ENCODE data around the gene C2CD5. TPM values are rescaled to one million over a fixed set of nuclear protein-coding genes. Genes with fewer than 3 reads are reported as not detected.

C2CD5 gene
- total and polyA plus RNA-seq, 2 of the 13 experiments (the other 11 are each of a cell fraction or from before 2014, with no cell fraction given) = 12.6 to 14.6 TPM

GRCh38 chr12:22576473-22576872 is 32.1 kb upstream of the C2CD5 start:
- FAIRE-seq = no peak
- CTCF ChIA-PET (ENCODE audit: low intra/inter-chr PET ratio, low total read pairs) = no interaction called here
- 21% methylated on average over 2 of the region's 2 CpGs for WGBS (ENCODE audit: low lambda C conversion rate)

GRCh38 chr12:22576065-22576464 is 31.7 kb upstream of the C2CD5 start:
- H3K27me3 ChIP-seq (ENCODE audit: control insufficient read depth in 1 of 2, insufficient read depth in 2 of 2, low read length in 2 of 2) = no peaks in the 10 kb centered on the region; a peak in 1 of 5 replicates
- FAIRE-seq = no peak
- H2AFZ ChIP-seq (ENCODE audit: low read length) = no peak overlapping the region
- DNase-seq (ENCODE audit: low spot score) = no peak
- ATAC-seq = no peak
- no TSS peak for BruUV-seq (replicated peaks)
- intact Hi-C loops (cut with micrococcal nuclease; ENCODE audit: unreplicated experiment) (no loop called here), in situ Hi-C loops (cut with HindIII; ENCODE audit: extremely low pct_ligation_motif_present, low pct_unique_long_range_greater_than_20kb) (no loop called here)
- ChIA-PET CTCF (ENCODE audit: low intra/inter-chr PET ratio, low total read pairs) (no interaction called here), POLR2A (no interaction called here)
- TF ChIP-seq, protein P1, sequence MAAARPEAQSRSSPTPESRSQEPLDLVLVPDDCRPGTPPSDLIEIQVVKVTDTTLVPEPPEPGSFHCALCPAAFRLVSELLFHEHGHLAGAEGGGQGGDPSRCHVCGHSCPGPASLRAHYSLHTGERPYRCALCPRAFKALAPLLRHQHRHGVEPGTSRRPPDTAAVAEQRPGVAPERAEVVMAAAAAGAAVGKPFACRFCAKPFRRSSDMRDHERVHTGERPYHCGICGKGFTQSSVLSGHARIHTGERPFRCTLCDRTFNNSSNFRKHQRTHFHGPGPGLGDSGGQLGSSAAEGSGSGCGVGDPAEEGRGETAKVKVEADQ (CRISPR knock-in tag; IDR thresholded peaks at IDR 0.05; ENCODE audit: borderline replicate concordance) = no peak
- no peak for TF ChIP-seq ZBTB38 (CRISPR knock-in tag; IDR thresholded peaks at IDR 0.05)
- TF ChIP-seq SATB2 (CRISPR knock-in tag; IDR thresholded peaks at IDR 0.05) = no peak
- TF ChIP-seq ARID3A (IDR thresholded peaks at IDR 0.05; ENCODE audit: low read depth, low read length) = no peak
- TF ChIP-seq NFIC (IDR thresholded peaks at IDR 0.05; ENCODE audit: low read length) = no peak
- TF ChIP-seq, protein P2, sequence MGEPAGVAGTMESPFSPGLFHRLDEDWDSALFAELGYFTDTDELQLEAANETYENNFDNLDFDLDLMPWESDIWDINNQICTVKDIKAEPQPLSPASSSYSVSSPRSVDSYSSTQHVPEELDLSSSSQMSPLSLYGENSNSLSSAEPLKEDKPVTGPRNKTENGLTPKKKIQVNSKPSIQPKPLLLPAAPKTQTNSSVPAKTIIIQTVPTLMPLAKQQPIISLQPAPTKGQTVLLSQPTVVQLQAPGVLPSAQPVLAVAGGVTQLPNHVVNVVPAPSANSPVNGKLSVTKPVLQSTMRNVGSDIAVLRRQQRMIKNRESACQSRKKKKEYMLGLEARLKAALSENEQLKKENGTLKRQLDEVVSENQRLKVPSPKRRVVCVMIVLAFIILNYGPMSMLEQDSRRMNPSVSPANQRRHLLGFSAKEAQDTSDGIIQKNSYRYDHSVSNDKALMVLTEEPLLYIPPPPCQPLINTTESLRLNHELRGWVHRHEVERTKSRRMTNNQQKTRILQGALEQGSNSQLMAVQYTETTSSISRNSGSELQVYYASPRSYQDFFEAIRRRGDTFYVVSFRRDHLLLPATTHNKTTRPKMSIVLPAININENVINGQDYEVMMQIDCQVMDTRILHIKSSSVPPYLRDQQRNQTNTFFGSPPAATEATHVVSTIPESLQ (CRISPR knock-in tag; conservative IDR thresholded peaks at IDR 0.05) = no peak
- H4K20me1 ChIP-seq (ENCODE audit: insufficient read depth, low read length) = no peaks in the 10 kb centered on the region
- no peak overlapping the region for H3K9ac ChIP-seq (ENCODE audit: insufficient read depth, low read depth, low read length)
- H3K4me2 ChIP-seq (ENCODE audit: low read depth, low read length) = no peak overlapping the region
- 2% methylated on average over 1 of the region's 1 CpG for WGBS (ENCODE audit: low lambda C conversion rate)
- no peaks in the 10 kb centered on the region for H3K36me3 ChIP-seq (replicated peaks in 1 of 2; ENCODE audit: control insufficient read depth in 1 of 2, insufficient read depth in 2 of 2, low read length in 2 of 2)
- H3K4me1 ChIP-seq (ENCODE audit: insufficient read depth, low read length) = no peaks in the 10 kb centered on the region
- H3K4me3 ChIP-seq (replicated peaks in 1 of 3; ENCODE audit: insufficient read depth in 1 of 3, low read depth in 2 of 3, low read length in 3 of 3) = no peak overlapping the region
- no peak overlapping the region for H3K27ac ChIP-seq (ENCODE audit: extremely low read length, insufficient read depth, low read length)
- no peaks in the 10 kb centered on the region for H3K9me3 ChIP-seq (ENCODE audit: low read length)
- no peaks in the 10 kb centered on the region for H3K79me2 ChIP-seq (ENCODE audit: insufficient read depth, low read length)

More at GRCh38 chr12:22576473-22576872, 32.1 kb upstream of the C2CD5 start:
- H3K9ac ChIP-seq (ENCODE audit: insufficient read depth, low read depth, low read length) = no peak overlapping the region
- no peaks in the 10 kb centered on the region for H3K36me3 ChIP-seq (replicated peaks in 1 of 2; ENCODE audit: control insufficient read depth in 1 of 2, insufficient read depth in 2 of 2, low read length in 2 of 2)
- no peak overlapping the region for H3K4me2 ChIP-seq (ENCODE audit: low read depth, low read length)
- H3K9me3 ChIP-seq (ENCODE audit: low read length) = no peaks in the 10 kb centered on the region
- TF ChIP-seq, protein P3, sequence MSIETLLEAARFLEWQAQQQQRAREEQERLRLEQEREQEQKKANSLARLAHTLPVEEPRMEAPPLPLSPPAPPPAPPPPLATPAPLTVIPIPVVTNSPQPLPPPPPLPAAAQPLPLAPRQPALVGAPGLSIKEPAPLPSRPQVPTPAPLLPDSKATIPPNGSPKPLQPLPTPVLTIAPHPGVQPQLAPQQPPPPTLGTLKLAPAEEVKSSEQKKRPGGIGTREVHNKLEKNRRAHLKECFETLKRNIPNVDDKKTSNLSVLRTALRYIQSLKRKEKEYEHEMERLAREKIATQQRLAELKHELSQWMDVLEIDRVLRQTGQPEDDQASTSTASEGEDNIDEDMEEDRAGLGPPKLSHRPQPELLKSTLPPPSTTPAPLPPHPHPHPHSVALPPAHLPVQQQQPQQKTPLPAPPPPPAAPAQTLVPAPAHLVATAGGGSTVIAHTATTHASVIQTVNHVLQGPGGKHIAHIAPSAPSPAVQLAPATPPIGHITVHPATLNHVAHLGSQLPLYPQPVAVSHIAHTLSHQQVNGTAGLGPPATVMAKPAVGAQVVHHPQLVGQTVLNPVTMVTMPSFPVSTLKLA (IDR thresholded peaks at IDR 0.05) = peak; percentile 32; the same call in 1 of the 2 replicates
- no peak for TF ChIP-seq ZSCAN30 (CRISPR knock-in tag; IDR thresholded peaks at IDR 0.05)
- no peaks in the 10 kb centered on the region for H3K79me2 ChIP-seq (ENCODE audit: insufficient read depth, low read length)
- no peaks in the 10 kb centered on the region; a peak in 1 of 5 replicates for H3K27me3 ChIP-seq (ENCODE audit: control insufficient read depth in 1 of 2, insufficient read depth in 2 of 2, low read length in 2 of 2)
- H4K20me1 ChIP-seq (ENCODE audit: insufficient read depth, low read length) = no peaks in the 10 kb centered on the region
- no peak overlapping the region for H3K4me3 ChIP-seq (replicated peaks in 1 of 3; ENCODE audit: insufficient read depth in 1 of 3, low read depth in 2 of 3, low read length in 3 of 3)
- in situ Hi-C loops (cut with HindIII; ENCODE audit: extremely low pct_ligation_motif_present, low pct_unique_long_range_greater_than_20kb) (no loop called here), intact Hi-C loops (cut with micrococcal nuclease; ENCODE audit: unreplicated experiment) (no loop called here)
- no peak overlapping the region for H3K27ac ChIP-seq (ENCODE audit: extremely low read length, insufficient read depth, low read length)
- POLR2A ChIA-PET = no interaction called here
- DNase-seq (ENCODE audit: low spot score) (no peak), ATAC-seq (no peak)
- BruUV-seq (replicated peaks) = no TSS peak
- no peak overlapping the region for H2AFZ ChIP-seq (ENCODE audit: low read length)
- no peaks in the 10 kb centered on the region for H3K4me1 ChIP-seq (ENCODE audit: insufficient read depth, low read length)
